Testis (tissue), 3 donors: ENCODE measurements around the gene TTC39B. TPM values are rescaled to one million over a fixed set of nuclear protein-coding genes. Genes with fewer than 3 reads are reported as not detected.

Experiments used
- DNase-seq: peaks from one replicate; pipeline ENCODE4 v3.0.0-alpha.2; 2019
- H3K27ac ChIP-seq, 2 donors: fragments of 200-600 bp; sonication (generic); one replicate each; pipeline ENCODE4 v1.5.1; 2019
- H3K27me3 ChIP-seq: fragments of 200-600 bp; sonication (generic); one replicate; pipeline ENCODE4 v1.5.1; 2019
- H3K36me3 ChIP-seq: fragments of 200-600 bp; sonication (generic); one replicate; pipeline ENCODE4 v1.5.1; 2017; ENCODE audit warnings: low read depth; ENCODE audit errors: missing control alignments
- H3K4me1 ChIP-seq: fragments of 200-600 bp; sonication (generic); one replicate; pipeline ENCODE4 v1.5.1; 2019
- H3K4me3 ChIP-seq, 2 donors: fragments of 200-600 bp; sonication (generic); one replicate each; pipeline ENCODE4 v1.5.1; 2017 to 2019
- H3K9me3 ChIP-seq: fragments of 200-600 bp; sonication (generic); one replicate; pipeline ENCODE4 v1.5.1; 2017
- POLR2A ChIP-seq: fragments of 450-650 bp; IDR thresholded peaks from one replicate; pipeline ENCODE4 v1.6.1; 2017; ENCODE audit warnings: antibody characterized with exemption, mild to moderate bottlenecking, moderate library complexity
- WGBS, 2 donors: methylation state at CpG; one replicate each; pipeline ENCODE4 v1.1.5; 2018; 5-methylcytosine and 5-hydroxymethylcytosine counted together
- intact Hi-C: fragments of 100-400 bp; cut with DNase I; formaldehyde crosslinking; loops from one replicate; pipeline ENCODE4 v1.15.1; 2023; ENCODE audit warnings: low total_unique reads
- polyA plus RNA-seq: library from polyadenylated mRNA; stranded (reverse); fragments of 350-450 nt; fragmentation: Illumina TruSeq; extraction: RNeasy Lipid Tissue Mini Kit (QIAGEN cat#74804); gene quantifications from one replicate; pipeline ENCODE4 v1.2.3, GENCODE V29; 2014; ENCODE audit warnings: low read depth, low replicate concordance; ENCODE audit not compliant: insufficient read depth
- total RNA-seq, 2 donors: library from RNA; depleted of rRNA; stranded (reverse); fragments of >200 nt; gene quantifications; one replicate each; pipeline ENCODE4 v1.2.3, GENCODE V29; 2016
- TF ChIP-seq, protein P1 (sequence below), 3 experiments: fragments of 450-650 bp in 2 of 3; fragments of 200-600 bp in 1 of 3; sonication (generic) in 1 of 3; IDR thresholded peaks; one replicate each; pipeline ENCODE4 v1.5.1; 2016 to 2019; ENCODE audit warnings: antibody characterized with exemption in 3 of 3, mild to moderate bottlenecking in 2 of 3, moderate library complexity in 1 of 3

The TTC39B gene
- total and polyA plus RNA-seq, 3 donors from 2014 or later, result 5.7 to 8.9 (median 8.5) TPM

DNA sequence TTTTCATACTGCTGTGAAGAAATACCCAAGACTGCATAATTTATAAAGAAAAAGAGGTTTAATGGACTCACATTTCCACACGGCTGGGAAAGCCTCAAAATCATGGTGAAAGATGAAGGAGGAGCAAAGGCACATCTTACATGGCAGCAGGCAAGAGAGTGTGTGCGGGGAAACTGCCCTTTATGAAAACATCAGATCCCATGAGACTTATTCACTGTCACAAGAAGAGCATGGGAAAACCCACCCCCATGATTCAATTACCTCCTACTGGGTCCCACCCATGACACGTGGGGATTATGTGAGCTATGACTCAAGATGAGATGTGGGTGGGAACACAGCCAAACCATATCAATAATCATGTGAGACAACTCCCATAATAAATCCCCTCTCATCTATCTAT, 8.7 kb downstream of the TTC39B start:
- Histone ChIP-seq H3K4me3 (no peak overlapping the region), H3K4me1 (peaks cover 12% of the 10 kb centered on the region), H3K27me3 (no peaks in the 10 kb centered on the region), H3K36me3 (no peaks in the 10 kb centered on the region), H3K9me3 (no peaks in the 10 kb centered on the region), H3K27ac (no peak overlapping the region)
- no peak for DNase-seq
- intact Hi-C loops, result no loop called here
- WGBS, 2 donors, result 84 to 97% methylated on average over 3 of the region's 3 CpGs
- TF ChIP-seq, protein P1, sequence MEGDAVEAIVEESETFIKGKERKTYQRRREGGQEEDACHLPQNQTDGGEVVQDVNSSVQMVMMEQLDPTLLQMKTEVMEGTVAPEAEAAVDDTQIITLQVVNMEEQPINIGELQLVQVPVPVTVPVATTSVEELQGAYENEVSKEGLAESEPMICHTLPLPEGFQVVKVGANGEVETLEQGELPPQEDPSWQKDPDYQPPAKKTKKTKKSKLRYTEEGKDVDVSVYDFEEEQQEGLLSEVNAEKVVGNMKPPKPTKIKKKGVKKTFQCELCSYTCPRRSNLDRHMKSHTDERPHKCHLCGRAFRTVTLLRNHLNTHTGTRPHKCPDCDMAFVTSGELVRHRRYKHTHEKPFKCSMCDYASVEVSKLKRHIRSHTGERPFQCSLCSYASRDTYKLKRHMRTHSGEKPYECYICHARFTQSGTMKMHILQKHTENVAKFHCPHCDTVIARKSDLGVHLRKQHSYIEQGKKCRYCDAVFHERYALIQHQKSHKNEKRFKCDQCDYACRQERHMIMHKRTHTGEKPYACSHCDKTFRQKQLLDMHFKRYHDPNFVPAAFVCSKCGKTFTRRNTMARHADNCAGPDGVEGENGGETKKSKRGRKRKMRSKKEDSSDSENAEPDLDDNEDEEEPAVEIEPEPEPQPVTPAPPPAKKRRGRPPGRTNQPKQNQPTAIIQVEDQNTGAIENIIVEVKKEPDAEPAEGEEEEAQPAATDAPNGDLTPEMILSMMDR (IDR thresholded peaks at IDR 0.05), result no peak

DNA sequence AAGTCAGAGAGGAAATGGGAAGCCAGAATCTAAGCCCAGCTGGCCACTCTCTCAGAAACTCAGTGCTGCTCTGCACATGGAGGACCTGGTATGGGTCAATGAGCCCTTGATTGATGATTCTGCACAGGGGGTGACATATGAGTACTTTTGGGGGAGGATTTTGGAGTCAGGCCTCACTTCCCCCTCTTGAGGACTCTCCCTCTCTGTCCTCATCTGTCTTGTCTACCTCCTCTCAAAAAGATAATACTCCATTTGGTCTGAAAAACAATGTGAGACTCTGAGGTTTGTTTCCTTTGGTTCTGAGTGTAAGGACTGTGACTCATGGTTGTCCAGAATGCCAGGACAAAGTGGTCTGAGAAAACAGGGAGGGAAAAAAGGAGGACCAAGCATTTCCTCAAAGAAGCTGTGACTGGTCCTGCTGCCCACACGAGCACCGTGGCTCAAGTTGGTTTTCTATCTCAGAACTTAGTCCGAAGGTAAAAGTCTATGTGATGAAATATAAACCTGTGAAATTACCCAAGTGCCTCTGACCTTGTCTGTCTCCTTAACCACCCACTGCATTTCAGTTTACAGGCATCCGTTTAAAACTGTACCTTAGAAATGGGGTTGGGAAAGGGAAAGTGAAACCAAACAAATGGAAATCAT, 11.1 kb downstream of the TTC39B start:
- Histone ChIP-seq H3K4me1 (peaks cover 12% of the 10 kb centered on the region), H3K36me3 (no peaks in the 10 kb centered on the region), H3K4me3 (peak overlapping the region; percentile 21 to 36), H3K27ac (peak overlapping the region; percentile 85 to 88), H3K27me3 (no peaks in the 10 kb centered on the region), H3K9me3 (no peaks in the 10 kb centered on the region)
- intact Hi-C loops, result no loop called here
- WGBS, 2 donors, result 42 to 51% methylated on average over 4 of the region's 4 CpGs
- TF ChIP-seq, protein P1 (IDR thresholded peaks at IDR 0.05), result no peak
- TF ChIP-seq POLR2A, result no peak
- DNase-seq, result no peak

DNA sequence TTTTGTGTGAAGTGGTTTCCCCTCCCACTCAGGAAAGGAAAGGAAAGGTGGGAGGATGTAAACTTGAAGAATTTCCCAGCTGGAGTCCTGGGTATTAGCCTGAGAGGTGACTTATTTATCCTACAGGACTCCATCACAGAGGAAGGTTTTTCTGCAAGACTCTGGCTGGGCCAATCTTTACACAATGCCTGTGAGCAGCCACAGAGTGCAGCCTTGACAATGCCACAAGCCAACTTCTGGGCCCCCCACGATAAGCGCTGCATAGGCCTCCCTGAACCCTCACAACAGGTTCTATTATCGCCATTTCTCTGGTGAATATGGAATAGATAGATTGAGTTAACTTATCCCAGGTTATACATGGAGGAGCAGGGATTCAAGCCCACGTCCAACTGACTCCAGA, 12.4 kb downstream of the TTC39B start:
- intact Hi-C loops, result no loop called here
- Histone ChIP-seq H3K27me3 (no peaks in the 10 kb centered on the region), H3K9me3 (no peaks in the 10 kb centered on the region), H3K27ac (peak overlapping the region in 1 of 2 donors; percentile 88), H3K4me3 (no peak overlapping the region), H3K4me1 (peaks cover 12% of the 10 kb centered on the region), H3K36me3 (no peaks in the 10 kb centered on the region)
- no peak for DNase-seq
- WGBS, 2 donors, result 79 to 89% methylated on average over 4 of the region's 4 CpGs
- no peak for TF ChIP-seq POLR2A
- TF ChIP-seq, protein P1 (IDR thresholded peaks at IDR 0.05), result no peak

DNA sequence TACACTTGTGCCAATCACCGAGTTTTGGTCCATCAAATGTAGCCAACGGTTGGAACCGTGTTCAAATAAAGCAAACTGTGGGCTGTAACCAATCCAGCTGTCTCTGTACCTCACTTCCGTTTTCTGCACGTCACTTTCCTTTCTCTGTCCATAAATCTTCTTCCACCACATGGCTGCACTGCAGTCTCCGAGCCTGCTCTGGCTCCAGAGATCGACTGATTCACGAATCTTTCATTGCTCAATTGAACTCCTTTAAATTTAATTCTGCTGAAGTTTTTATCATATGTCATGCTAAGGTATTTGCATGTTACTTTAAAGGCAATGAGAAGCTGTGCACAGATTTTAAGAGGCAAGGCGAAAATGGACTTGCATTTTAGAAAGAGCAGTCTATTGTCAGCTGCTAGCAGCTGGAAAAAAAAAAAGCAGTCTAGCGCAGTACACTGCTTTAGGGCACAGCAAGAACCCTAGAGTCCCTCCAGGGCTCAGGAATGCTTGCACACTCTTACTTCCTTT, 13.2 kb downstream of the TTC39B start:
- Histone ChIP-seq H3K9me3 (no peaks in the 10 kb centered on the region), H3K4me3 (no peak overlapping the region), H3K4me1 (peaks cover 12% of the 10 kb centered on the region), H3K27me3 (no peaks in the 10 kb centered on the region), H3K36me3 (no peaks in the 10 kb centered on the region), H3K27ac (peak overlapping the region in 1 of 2 donors; percentile 88)
- TF ChIP-seq POLR2A, result no peak
- TF ChIP-seq, protein P1 (IDR thresholded peaks at IDR 0.05), result no peak
- intact Hi-C loops, result no loop called here
- WGBS, 2 donors, result 45 to 46% methylated on average over 10 of the region's 10 CpGs
- DNase-seq, result no peak

DNA sequence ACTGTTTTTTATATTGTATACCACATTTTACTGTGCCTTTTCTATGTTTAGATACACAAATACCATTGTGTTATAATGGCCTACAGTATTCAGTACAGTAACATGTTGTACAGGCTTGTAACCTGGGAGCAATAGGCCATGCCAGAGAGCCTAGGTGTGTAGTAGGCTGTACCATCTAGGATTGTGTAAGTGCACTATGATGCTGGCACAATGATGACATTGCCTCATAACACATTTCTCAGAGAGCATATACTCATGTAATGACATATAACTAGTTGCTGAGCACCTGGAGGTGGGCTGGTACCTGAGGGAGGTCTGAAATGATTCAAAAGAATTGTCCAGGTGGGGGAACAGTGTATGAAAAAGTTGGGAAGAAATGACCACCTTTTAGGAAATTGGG, 13.9 kb downstream of the TTC39B start:
- no peak overlapping the region for H3K4me3 ChIP-seq
- no peaks in the 10 kb centered on the region for H3K36me3 ChIP-seq
- no peak overlapping the region for H3K27ac ChIP-seq
- H3K27me3 ChIP-seq, result no peaks in the 10 kb centered on the region
- DNase-seq, result no peak
- intact Hi-C loops, result no loop called here
- H3K9me3 ChIP-seq, result no peaks in the 10 kb centered on the region
- TF ChIP-seq, protein P1 (IDR thresholded peaks at IDR 0.05), result no peak
- TF ChIP-seq POLR2A, result no peak
- H3K4me1 ChIP-seq, result peaks cover 12% of the 10 kb centered on the region
